GM18868 (cell line): ENCODE results near the gene C9orf153.
"Not testable (repeated sequence)": the region's sequence is repeated elsewhere in the genome, so short reads cannot be mapped to it uniquely, and the experiment has no call there.

Experiments
- ATAC-seq: cut with Tn5 transposase; IDR thresholded peaks from one replicate; pipeline ENCODE4 v1.9.1; 2021; ENCODE audit warnings: mild to moderate bottlenecking, moderate library complexity; ENCODE audit not compliant: unreplicated experiment

C9orf153 gene

DNA sequence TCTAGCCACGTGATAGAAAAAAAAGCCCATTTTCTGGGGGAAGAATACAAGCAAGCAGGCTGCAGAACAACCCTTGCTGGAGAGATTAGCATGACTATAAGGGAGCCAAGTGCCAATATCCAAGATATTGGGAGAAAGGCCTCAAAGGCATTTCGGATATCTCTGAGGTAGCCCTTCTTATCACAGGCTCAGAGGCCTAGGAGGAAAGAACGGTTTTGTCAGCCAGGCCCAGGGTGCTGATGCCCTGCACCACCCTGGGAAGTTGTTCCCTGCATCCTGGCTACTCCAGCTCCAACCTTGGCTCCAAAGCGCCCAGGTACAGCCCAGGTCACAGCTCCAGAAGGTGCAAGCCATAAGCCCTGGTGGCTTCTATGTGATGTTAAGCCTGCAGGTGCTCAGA, 66.4 kb downstream of the C9orf153 start:
- ATAC-seq: no peak

DNA sequence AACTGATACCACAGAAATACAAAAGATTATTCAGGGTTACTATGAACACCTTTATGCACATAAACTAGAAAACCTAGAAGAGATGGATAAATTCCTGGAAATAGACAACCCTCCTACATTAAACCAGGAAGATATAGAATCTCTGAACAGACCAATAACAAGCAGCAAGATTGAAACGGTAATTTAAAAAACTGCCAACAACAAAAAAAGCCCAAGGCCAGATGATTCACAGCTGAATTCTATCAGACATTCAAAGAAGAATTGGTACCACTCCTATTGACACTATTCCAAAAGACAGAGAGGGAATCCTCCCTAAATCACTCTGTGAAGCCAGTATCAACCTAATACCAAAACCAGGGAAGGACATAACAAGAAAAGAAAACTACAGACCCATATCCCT, 68.8 kb downstream of the C9orf153 start:
- not testable (repeated sequence) for ATAC-seq

DNA sequence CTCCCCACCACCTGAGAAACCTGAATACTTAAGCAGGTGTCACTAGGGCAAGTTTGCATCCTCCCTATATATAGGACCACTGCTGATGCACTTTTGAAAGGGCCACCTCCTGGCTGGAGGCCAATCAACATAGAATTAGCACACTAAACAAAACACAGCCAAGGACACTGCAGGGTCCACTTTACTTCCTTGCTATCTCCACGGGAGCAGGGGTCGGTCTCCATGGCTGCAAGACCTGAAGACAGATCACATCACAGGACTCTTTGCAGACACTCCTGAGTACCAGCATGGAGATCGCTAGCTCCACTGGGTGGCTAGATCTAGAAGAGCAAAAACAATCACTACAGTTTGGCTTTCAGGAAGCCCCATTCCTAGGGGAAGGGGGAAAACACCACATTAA, 72.3 kb downstream of the C9orf153 start:
- no peak for ATAC-seq

DNA sequence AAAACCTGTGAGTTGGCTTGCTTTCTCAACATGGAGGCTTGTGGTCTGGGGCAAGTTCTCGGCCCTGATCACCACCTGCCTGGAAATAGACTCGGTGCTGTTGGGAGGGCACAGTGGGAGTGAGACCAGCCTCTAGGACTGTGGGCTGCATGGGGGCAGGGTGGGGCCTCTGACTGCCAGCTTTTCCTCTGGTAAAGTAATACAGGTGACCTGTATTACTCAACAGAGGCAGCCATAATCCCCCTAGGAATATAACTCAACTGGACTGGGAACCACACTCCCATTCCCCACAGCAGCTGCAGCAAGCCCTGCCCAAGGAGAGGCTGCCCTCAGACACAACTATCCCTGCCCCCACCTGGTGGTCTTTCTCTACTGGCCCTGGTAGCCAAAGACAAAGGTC, 72.8 kb downstream of the C9orf153 start:
- no peak for ATAC-seq

DNA sequence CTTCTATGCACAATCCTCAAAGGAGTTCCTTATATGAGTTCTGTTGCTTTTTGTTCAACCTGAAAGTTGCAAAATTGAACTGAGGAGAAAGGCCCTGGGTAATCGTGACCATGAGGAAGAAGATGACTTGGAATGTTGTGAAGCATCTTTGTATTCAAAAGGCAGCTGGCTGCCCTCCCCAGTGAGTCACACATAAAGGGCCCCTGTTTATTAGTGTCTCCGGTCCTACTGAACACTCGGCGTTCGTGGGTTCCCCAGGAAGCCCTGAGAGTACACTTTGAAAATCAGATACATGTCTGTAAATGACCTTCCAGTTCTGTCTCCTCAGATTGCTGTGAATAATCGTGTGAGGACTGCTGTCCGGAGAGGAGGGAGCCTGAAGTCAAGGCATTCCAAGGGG, 73.6 kb downstream of the C9orf153 start:
- ATAC-seq: no peak

DNA sequence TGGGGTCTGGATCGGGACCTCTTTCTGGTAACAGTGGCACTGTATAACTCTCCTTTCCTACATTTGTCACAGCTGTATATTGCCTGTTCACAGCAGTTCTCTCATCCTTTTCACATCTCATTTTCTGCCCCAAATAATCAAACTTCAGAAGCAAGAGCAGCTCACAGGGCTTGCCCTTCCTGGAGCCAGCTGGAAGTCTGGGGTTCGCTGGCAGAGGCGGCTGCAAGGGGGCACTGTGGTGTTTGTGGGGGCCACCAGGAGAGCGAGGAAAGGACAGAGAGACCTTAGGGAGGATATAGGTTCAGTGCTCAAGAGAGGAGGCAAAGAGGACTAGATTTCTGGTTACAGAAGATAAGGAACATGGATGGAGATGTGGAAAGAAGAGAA, 75.3 kb downstream of the C9orf153 start:
- no peak for ATAC-seq

DNA sequence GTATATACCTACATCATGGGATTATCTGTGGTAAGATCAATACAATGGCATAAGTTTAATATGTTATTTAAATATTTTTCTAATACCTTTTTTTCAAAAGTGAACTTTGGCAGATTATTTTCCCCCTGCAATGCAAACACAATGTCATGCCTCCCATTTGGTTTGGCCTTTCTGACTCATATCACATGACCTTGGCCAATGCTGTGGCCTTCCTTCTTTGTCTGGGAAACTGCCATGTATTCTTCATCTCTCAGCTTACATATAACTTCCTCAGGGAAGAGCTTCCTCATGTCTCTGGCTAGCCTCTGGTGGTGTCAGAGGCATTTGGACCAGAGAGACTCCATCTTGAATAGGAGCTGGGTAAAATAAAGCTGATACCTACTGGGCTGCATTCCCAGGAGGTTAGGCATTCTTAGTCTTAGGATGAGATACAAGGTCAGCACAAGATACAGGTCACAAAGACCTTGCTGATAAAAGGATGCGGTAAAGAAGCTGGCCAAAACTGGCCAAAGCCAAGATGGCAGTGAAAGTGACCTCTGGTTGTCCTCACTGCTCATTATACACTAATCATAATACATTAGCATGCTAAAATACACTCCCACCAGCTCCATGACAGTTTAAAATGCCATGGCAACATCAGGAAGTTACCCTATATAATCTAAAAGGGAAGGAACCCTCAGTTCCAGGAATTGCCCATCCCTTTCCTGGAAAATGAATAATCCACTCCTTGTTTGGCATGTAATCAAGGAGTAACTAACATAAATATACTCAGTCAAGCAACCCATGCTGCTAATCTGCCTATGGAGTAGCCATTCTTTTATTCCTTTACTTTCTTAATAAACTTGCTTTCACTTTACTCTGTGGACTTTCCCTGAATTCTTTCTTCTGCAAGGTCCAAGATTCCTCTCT, 76.0 kb downstream of the C9orf153 start:
- no peak for ATAC-seq

DNA sequence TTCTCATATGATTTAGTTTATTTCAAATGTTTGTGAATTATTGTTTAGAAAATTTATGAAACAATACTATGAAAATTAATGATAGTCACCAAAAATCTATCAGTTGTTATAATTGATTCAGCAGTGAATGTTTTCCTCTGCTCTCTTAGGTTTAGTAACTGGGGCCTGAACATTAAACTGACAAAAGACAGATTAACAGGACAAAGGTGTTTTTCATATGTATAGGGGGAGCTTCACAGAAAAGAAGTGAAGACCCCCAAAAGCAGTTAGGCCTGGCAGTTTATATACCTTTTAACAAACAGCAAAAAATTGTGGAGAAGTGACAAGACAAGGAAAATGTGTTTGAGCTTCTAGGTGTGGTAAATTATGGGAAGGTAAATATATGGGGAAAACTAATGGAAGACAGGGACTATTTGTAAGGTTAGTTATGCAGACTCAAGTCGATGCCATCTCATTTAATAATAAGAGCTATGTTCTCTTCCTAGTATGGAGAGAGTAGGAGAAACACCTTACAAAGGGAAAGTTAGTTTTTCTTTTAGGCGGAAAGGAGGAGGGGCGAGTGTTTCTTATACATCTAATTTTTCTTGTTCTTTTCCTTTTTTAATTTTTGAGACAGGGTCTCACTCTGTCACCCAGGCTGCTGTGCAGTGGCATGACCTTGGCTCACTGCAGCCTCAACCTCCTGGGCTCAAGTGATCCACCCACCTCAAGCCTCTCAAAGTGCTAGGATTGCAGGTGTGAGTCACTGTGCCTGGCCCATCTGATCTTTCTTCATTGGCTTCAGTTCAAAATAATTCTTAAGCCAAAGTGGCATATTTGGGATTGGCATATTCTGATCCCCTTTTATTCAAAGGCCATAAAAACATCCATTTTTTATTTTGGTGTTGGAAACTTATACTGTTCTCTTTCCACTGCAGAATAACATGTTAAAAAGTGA, 77.8 kb downstream of the C9orf153 start:
- no peak for ATAC-seq

DNA sequence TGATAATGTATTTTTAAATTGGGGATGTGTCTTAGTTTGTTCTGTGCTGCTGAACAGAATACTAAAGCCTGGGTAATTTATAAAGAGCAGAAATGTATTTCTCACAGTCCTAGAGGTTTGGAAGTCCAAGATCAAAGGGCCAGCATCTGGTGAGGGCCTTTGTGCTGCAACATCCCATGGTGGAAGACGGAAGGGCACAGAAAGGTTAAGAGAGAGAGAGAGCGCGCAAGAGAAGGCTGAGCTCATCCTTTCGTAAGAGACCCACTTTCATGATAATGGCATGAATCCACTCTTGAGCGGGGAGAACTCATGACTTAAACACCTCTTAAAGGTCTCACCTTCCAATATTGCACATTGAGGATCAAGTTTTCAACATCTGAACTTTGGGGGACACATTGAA, 81.0 kb downstream of the C9orf153 start:
- ATAC-seq: no peak

DNA sequence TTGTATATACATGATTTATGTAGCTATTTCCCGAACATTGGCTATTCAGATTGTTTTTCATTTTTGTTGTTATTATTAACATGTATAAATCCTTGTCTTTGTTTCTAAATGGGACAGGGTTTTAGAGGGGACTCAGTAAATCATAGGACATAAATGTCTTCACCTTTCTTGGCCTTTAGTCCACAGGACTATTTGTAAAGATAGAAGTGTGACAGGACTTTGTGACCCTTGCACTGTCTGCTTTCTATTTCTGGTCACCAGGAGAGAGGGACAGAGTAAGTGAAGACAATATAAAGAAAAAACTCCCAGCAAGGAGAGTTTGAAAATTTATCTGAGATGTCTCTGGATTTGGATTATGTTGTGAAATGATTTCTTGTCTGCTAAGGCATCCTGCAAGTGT, 81.5 kb downstream of the C9orf153 start:
- no peak for ATAC-seq

DNA sequence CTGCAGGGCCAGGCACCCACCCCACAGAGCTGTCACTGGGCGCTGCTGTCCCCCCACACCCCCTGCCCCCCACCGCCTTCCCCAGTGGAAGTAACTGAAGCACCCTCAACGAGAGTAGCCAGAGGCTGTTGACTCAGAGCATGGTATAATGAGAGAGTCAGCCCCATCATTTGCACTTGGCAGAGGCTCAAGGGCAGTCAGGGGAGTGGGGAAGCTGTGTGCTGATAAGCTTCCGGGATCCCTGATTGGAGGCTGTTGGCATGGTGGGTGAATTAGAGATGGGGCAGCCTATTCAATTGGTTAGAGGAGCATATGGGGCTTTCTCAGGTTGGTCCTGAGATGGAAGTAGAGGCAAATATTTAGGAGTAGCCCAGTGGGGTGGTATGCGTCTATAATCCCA, 83.0 kb downstream of the C9orf153 start:
- no peak for ATAC-seq

DNA sequence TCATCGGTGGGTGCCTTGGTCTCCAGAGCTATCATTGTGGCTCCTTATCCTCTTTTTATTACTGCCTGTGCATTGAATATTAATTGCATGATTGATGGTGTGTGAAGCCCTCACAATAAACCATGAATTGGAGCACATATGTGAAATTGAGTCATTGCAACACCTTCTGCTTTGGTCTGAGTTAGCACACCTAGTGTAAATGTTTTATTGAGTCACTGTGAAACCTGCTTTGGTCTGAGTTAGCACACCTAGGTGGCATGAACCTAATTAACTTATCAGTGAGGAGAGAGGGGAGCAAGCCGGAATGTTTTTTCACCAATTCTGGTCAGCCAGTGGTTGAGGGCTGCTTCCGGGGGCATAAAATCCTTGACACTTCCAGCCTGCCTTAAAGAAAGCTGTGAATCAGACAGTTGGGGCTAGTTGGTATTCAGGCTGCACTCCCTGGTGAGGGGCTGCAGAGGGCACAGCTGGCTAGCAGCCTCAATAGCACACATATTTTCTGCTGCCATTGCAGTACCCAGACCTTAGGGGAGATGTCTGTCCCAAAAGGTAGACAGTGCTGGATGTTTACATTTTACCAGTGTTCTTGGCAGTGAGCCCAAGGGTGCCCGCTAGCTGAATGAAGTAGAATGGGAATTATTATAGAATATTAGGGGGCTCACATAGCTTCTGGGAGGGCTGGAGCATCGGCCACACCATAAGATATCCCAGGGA, 83.6 kb downstream of the C9orf153 start:
- no peak for ATAC-seq

DNA sequence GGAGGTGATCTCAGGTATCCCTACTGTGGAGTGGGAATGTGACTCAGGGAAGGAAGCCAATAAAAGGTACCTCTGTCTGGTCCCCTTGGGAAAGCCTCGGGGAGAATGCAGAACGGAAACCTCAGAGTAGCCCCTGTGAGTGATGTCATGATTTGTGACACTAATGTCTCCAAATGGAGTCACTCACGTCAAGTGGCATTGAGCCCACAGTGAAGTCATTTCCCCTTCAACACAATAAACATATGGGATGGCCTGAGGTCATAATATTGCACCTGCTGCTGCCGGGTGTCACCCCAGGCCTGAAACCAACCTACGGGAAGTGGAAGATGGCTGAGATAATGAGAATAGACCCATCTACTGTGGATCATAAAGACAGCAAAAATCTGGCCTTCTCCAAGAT, 84.2 kb downstream of the C9orf153 start:
- ATAC-seq: no peak
